Vagina (tissue), 2 donors: Measurements from ENCODE around the gene RAB20.

ENCODE experiments used
- POLR2A ChIP-seq, 2 donors: fragments of 450-650 bp; IDR thresholded peaks; one replicate each; pipeline ENCODE4 v1.6.1; 2017; ENCODE audit warnings: antibody characterized with exemption in 2 of 2, mild to moderate bottlenecking in 2 of 2, moderate library complexity in 2 of 2
- POLR2AphosphoS5 ChIP-seq, 2 donors: sonication (generic); formaldehyde crosslinking; IDR thresholded peaks; one replicate each; pipeline ENCODE4 v1.9.0; 2017; ENCODE audit warnings: antibody characterized with exemption in 2 of 2, mild to moderate bottlenecking in 2 of 2, low read depth in 1 of 2; ENCODE audit not compliant: insufficient read depth in 1 of 2
- TF ChIP-seq, protein P1 (sequence below), 3 experiments: fragments of 450-650 bp in 2 of 3; fragments of 200-600 bp in 1 of 3; sonication (generic) in 1 of 3; IDR thresholded peaks; one replicate each; pipeline ENCODE4 v1.5.1; 2017 to 2019; ENCODE audit warnings: antibody characterized with exemption in 3 of 3, mild to moderate bottlenecking in 2 of 3, moderate library complexity in 2 of 3

GRCh38 chr13:110571896-110572777 lies 10.6 kb upstream of the RAB20 start:
- TF ChIP-seq POLR2A (IDR thresholded peaks at IDR 0.05): no peak
- TF ChIP-seq, protein P1, sequence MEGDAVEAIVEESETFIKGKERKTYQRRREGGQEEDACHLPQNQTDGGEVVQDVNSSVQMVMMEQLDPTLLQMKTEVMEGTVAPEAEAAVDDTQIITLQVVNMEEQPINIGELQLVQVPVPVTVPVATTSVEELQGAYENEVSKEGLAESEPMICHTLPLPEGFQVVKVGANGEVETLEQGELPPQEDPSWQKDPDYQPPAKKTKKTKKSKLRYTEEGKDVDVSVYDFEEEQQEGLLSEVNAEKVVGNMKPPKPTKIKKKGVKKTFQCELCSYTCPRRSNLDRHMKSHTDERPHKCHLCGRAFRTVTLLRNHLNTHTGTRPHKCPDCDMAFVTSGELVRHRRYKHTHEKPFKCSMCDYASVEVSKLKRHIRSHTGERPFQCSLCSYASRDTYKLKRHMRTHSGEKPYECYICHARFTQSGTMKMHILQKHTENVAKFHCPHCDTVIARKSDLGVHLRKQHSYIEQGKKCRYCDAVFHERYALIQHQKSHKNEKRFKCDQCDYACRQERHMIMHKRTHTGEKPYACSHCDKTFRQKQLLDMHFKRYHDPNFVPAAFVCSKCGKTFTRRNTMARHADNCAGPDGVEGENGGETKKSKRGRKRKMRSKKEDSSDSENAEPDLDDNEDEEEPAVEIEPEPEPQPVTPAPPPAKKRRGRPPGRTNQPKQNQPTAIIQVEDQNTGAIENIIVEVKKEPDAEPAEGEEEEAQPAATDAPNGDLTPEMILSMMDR (IDR thresholded peaks at IDR 0.05): no peak
- no peak for TF ChIP-seq POLR2AphosphoS5 (IDR thresholded peaks at IDR 0.05; ENCODE audit: insufficient read depth in 1 of 2, low read depth in 1 of 2)
